Measurements from ENCODE around the gene BCL2. TPM values are rescaled to one million over a fixed set of nuclear protein-coding genes. Genes with fewer than 3 reads are reported as not detected.

The BCL2 gene
- total RNA-seq, 4 donors from 2014 or later, result 16.1 to 61.1 (median 36.9) TPM

- Histone ChIP-seq H3K27me3 (no peaks in the 10 kb centered on the region), H3K4me3 (no peak overlapping the region), H3K9me3 (no peaks in the 10 kb centered on the region), H3K27ac (peak overlapping the region; percentile 15 to 49), H3K36me3 (no peaks in the 10 kb centered on the region), H3K4me1 (no peaks in the 10 kb centered on the region)
- DNase-seq, result no peak
- TF ChIP-seq, protein P1, sequence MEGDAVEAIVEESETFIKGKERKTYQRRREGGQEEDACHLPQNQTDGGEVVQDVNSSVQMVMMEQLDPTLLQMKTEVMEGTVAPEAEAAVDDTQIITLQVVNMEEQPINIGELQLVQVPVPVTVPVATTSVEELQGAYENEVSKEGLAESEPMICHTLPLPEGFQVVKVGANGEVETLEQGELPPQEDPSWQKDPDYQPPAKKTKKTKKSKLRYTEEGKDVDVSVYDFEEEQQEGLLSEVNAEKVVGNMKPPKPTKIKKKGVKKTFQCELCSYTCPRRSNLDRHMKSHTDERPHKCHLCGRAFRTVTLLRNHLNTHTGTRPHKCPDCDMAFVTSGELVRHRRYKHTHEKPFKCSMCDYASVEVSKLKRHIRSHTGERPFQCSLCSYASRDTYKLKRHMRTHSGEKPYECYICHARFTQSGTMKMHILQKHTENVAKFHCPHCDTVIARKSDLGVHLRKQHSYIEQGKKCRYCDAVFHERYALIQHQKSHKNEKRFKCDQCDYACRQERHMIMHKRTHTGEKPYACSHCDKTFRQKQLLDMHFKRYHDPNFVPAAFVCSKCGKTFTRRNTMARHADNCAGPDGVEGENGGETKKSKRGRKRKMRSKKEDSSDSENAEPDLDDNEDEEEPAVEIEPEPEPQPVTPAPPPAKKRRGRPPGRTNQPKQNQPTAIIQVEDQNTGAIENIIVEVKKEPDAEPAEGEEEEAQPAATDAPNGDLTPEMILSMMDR (IDR thresholded peaks at IDR 0.05), result no peak
- TF ChIP-seq POLR2A (IDR thresholded peaks at IDR 0.05), result no peak
- intact Hi-C loops (cut with DNase I; ENCODE audit: low total_unique reads), result no loop called here
Measured at GRCh38 chr18:63152791-63153190, 166.8 kb downstream of the BCL2 start.

GRCh38 chr18:63152096-63152495, 167.5 kb downstream of the BCL2 start:
- no peak for DNase-seq
- H3K4me3 ChIP-seq, result no peak overlapping the region
- H3K36me3 ChIP-seq, result no peaks in the 10 kb centered on the region
- H3K27me3 ChIP-seq, result no peaks in the 10 kb centered on the region
- intact Hi-C loops (cut with DNase I; ENCODE audit: low total_unique reads), result no loop called here
- no peaks in the 10 kb centered on the region for H3K4me1 ChIP-seq
- H3K9me3 ChIP-seq, result no peaks in the 10 kb centered on the region
- H3K27ac ChIP-seq, result peak overlapping the region in 1 of 2 donors; percentile 49
- no peak for TF ChIP-seq POLR2A (IDR thresholded peaks at IDR 0.05)
- TF ChIP-seq, protein P1 (IDR thresholded peaks at IDR 0.05), result no peak

- Histone ChIP-seq H3K36me3 (no peaks in the 10 kb centered on the region), H3K27me3 (no peaks in the 10 kb centered on the region), H3K4me3 (no peak overlapping the region), H3K4me1 (no peaks in the 10 kb centered on the region), H3K27ac (peak overlapping the region in 1 of 2 donors; percentile 49), H3K9me3 (no peaks in the 10 kb centered on the region)
- DNase-seq, result no peak
- intact Hi-C loops (cut with DNase I; ENCODE audit: low total_unique reads), result no loop called here
- TF ChIP-seq, protein P1 (IDR thresholded peaks at IDR 0.05), result no peak
- no peak for TF ChIP-seq POLR2A (IDR thresholded peaks at IDR 0.05)
Measured at GRCh38 chr18:63151539-63151938, 168.0 kb downstream of the BCL2 start.

GRCh38 chr18:63150942-63151421, 168.6 kb downstream of the BCL2 start:
- H3K27me3 ChIP-seq, result no peaks in the 10 kb centered on the region
- H3K27ac ChIP-seq, result no peak overlapping the region
- no peak overlapping the region for H3K4me3 ChIP-seq
- peaks cover 0 to 5% of the 10 kb centered on the region in 2 donors for H3K4me1 ChIP-seq
- DNase-seq, result no peak
- no peak for TF ChIP-seq POLR2A (IDR thresholded peaks at IDR 0.05)
- TF ChIP-seq, protein P1 (IDR thresholded peaks at IDR 0.05), result no peak
- H3K36me3 ChIP-seq, result no peaks in the 10 kb centered on the region
- intact Hi-C loops (cut with DNase I; ENCODE audit: low total_unique reads), result no loop called here
- no peaks in the 10 kb centered on the region for H3K9me3 ChIP-seq

DNA sequence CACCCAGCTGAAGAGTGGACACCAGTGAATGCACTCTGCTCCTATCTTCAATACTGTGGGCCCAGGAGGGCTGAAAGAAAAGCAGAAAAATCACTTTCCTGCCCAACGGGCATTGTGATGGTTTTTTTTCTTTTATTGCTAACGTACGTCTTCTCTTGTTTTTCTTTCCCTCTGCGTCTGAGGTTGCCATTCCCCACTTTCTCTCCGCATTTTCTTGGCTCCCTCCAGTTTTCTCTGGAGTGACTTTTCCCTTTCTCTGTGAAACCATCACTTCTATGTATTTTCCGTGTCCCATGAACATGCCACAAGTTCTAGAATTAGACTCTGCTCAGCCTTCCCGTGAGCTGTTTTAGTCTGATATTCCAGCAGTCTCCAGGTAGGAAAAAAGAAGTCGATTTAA, 169.2 kb downstream of the BCL2 start:
- H3K36me3 ChIP-seq, result no peaks in the 10 kb centered on the region
- no peaks in the 10 kb centered on the region for H3K9me3 ChIP-seq
- no peak overlapping the region for H3K4me3 ChIP-seq
- intact Hi-C loops (cut with DNase I; ENCODE audit: low total_unique reads), result no loop called here
- H3K27ac ChIP-seq, result peak overlapping the region; percentile 22 to 85
- TF ChIP-seq, protein P1 (IDR thresholded peaks at IDR 0.05), result no peak
- no peak for TF ChIP-seq POLR2A (IDR thresholded peaks at IDR 0.05)
- DNase-seq, result no peak
- peaks cover 0 to 11% of the 10 kb centered on the region in 2 donors for H3K4me1 ChIP-seq
- H3K27me3 ChIP-seq, result no peaks in the 10 kb centered on the region
